CD4-positive, alpha-beta T cell treated with Interleukin-10 for 1 hour (primary cell): Measurements from ENCODE around the gene WNT7B.

Experiments
- DNase-seq: peaks from one replicate; pipeline ENCODE4 v3.0.0-alpha.2; 2020

Gene WNT7B

DNA sequence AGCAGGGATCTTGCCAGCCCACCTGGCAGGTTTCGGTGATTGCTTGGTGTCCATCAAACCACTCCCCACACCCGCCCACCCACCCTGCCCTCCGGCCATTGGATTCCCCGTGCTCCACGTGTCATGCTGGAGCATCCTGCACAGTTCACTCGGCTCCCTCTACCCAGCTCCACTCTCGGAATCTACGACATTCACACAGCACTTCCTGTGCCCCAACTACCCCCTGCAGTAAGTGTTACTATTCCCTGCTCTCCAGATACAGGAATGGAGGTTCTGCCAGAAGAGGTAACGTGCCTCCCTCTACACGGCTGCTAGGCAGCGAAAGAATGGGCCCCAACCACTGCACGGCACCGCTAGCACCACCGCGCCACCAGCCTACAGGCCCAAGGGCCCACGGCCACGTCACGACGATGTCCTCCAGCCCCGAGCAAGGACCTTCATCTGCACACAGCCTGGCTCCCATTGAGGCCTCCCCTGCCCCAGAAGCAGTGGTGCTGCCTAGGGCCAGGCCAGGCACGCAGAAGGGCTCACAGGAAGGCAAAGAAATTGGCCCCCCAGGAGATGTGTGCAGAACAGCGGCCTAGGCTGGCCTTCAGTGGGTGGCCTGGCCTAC lies 27.6 kb downstream of the WNT7B start:
- DNase-seq: no peak

DNA sequence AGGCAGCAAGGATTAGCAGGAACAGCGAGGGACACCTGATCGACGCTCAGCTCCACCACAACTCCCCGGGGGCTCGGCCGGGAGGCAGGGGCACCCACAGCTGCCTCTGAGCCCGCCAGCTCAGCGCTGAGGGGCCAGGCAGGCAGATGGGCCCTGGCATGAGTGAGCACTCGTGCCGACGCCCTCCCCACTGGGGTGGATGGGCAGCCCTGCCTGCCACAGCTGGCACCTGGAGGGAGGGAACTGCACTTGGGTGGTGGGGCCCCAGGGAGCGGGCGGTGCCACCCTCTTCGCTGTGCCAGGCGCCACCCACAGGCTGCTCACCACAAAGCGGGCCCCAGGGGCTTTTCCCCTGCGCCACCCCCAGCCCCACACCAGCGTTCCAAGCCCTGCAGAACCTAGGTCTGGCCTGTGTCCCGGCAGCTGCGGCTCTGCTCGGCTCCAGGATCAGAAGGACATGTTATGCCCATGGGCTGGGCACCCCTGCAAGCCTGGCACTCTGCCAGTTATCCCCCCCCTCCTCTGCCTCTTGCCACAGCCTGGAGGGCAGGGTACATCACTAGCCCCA lies 28.8 kb downstream of the WNT7B start:
- no peak for DNase-seq

DNA sequence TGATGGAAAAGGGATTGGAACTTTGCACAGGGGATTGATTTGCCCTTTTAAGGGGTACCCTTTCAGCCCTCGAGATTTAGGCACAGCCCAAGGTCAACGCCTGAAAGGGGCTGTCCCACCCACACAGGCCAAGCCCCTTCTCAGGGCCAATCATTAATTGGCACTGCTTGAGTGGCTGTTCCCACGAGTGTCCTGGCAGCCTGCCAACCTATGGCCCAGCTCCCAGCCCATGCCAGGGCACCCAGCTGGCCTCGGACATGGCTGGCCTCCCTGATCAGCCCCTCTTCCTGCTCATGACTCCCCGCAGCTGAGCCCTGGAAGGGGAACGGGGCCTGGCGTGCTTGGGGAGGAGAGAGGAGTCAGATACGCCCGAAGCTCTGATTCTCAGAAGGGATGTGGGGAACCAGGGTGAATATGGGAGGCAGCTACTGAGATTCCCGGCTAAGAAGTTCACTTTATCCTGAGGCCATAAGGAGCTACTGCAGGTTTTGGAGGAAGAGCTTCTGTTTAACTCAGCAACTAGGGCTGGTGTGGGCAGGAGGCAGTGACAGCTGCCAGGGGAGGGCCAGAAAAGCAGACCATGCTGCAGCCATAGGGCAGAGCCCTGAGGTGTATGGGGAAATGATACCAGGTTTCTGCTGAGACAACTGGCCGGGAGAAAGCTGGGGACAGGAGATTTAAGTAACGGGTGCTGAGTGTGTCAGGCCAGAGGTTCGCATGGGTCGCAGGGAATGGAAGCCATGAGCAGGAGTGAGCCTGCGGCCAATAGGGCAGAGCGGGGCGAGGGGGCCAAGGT lies 30.0 kb downstream of the WNT7B start:
- no peak for DNase-seq

DNA sequence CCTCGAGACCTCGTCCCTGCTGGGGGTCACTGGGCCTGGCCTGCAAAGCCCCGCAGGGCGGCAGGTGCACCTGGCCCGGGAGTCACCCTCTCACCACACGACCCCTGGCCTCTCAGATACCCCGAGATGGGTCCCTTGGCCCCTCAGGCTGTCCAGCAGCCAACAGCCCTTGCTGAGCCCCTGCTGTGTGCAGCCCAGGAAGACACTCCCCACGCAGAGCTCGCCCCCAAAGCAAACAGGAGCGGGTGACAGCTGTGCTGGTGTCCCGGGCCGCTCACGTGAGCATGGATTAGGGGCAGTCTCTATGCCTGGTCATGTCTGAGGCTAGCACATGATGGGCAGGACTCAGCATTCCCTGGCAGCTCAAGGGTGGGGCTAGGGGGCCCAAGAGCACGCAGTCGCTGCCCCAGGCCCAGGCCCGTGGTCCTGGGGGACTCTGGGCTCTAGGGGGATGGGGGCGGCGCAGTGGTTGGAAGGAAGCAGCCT lies 31.3 kb downstream of the WNT7B start:
- no peak for DNase-seq

DNA sequence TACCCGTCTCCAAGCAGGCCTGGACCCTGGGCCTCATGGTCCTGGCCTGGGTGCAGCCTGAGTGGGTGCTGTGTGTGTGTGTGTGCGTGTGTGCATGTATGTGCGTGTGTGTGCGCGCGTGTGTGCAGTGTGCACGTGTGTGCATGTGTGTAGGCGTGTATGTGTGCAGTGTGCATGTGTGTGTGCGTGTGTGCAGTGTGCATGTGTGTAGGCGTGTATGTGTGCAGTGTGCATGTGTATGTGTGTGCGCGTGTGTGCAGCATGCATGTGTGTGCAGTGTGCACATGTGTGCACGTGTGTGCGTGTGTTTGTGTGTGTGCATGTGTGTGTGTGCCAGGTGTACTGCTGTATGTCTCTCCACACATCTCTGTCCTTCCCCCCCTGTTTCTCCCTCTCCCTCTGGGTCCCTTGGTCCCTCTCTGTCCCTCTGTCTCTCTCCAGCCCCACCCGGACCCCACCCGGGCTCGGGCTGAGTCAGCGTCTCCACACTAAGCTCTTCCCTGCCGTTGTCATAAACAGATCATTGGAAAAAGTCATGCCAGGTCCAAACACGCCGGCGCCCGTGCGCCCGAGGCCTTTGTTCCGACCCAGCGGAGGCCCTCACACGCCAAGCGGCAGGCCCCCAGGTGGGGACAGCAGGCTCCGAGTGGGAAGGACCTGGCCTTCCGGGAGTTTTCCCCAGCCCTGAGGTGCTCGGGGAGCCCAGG lies 34.0 kb downstream of the WNT7B start:
- DNase-seq: no peak

DNA sequence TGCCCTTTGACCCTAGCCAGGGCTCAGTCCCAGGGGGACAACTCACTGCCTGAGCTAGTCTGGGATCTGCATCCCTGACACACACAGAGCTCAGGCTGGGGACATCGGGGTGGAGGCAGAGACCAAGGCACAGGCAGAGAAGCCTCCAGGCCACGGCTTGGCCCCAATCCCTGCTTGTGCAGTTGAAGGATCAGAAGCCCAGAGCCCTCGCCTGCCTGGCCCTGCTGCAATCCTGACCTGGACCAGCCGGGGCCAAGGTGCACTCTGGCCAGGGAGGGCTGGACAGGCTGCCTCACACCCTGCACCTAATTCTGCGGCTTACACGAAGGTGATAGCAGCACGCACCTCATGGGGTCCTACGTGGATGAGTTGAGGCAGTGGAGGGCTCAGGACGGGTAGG lies 34.6 kb downstream of the WNT7B start:
- DNase-seq: no peak

DNA sequence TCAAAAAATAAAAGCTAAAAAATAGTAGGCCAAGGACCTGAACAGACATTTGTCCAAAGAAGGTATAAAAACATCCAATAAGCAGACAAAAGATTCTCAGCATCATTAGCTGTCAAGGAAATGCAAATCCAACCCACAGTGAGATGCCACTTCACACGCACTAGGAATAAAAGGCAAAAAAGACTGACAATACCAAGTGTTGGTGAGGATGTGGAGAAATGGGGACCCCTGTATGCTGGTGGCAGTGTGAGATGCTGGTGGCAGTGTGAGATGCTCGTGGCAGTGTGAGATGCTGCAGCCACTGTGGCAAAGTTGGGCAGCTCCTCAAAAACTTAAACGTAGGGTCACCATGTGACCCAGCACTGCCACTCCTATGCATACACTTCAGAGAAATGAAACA lies 38.0 kb downstream of the WNT7B start:
- no peak for DNase-seq

DNA sequence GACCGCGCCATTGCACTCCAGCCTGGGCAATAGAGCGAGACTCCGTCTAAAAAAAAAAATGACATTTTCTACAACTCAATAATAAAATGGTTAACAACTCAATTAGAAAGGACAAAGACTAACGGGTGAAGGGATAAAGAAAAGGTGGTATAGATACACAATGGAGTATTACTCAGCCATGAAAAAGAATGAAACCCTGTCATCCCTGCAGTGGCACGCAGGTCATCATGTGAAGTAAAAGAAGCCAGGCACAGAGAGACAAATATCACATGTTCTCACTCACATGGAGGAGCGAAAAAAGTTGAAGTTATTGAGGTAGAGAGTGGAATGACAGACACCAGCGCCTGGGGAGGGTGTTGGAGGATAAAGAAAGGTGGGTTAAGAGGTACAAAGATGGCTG lies 39.0 kb downstream of the WNT7B start:
- DNase-seq: no peak

DNA sequence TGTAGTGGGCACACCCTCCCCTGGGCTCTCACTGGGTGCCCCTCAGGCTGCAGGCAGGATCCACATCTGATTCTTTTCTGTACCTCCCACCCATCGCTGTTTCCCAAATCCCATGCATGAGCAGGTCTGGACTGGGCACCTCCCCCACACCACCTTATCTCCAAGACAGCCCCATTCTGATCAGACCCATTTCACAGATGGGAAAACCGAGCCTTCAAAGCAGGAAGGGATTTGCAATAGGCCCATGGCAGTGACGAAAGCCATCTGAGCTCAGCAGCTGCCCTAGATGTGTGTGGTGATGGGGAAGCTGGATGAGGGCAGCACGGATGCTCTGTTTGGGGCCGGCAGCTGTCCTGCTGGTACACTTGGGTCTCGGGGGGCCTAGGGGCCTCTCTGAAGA lies 41.4 kb downstream of the WNT7B start:
- no peak for DNase-seq

DNA sequence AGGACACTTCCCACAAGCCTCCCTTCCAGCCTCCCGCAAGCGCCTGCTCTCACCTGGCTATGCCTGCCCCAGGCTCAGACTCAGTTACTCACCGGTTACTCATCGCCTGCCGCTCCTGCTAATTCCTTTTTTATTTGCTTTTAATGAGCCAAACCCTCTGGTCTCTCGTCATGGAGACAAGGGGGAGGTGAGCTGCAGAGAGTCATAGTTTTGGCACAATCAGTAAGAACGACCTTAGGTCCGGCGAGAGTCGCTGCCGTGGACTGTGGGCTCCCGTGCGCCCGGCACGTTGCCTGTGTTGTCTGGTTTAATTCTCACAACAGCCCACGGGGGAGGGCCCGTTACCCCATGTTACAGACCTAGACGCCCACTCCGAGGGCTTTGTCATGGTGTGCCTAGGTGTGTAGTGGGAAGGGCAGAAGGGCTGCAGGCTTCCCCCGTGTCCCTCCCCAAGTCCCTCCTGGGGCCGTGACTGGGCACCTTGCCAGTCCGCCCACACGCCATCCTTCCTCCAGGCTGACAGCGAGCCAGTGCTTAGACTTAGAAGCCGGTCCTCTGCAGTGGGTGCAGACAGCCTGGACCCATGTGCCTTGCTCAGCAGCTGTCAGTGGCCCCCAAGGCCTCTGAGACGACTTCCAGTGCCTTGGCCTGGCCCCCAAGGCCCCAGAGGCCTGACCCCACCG lies 42.2 kb downstream of the WNT7B start:
- no peak for DNase-seq

DNA sequence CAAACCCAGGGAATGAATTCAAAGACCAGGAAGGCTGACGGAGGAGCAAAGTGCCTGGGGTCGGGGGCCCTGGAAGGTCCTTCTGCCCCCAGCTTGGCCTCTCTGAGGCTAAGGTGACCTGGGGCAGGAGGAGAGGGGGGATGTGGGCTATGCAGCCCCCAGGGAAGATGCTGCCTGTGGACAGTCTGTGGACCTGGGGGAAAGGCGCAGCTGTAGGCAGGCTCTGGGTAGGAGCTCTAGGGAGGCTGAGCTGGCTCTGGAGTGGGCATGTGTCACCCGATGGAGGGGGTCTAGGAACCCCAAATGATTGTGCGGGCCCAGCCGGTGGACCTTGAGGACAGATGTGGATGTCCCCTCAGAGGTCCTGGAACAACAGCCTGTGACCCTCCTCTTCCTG lies 42.8 kb downstream of the WNT7B start:
- no peak for DNase-seq

DNA sequence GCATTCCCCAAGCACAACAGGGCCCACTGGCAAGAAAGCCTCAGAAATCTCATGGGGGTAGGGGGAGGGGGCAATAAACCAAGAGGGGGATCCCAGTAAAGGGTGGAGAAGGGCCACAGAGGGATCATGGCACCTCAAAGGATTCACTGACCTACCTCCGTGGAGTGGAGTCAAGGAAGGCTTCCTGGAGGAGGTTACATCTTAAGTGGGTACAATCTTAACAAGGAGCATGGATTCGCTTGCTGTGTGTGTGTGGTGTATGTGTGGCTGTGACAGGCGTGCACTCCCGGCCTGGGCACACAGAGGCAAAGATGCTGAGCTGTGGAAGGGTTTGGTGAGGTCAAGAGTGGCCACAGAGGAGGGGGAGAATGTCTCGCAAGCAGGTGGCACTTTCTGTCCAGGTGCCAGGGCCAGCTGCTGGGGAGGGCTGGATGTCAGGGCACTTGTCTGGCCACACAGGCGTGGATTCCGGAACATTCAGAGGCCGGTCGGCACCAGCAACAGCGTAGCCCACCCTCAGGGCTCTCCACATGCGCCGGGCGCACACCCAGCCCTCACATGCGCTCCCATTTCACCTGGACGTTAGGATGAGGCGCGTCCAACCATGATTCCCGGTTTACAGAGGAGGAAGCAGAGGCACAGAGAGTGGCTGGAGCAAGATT lies 43.3 kb downstream of the WNT7B start:
- DNase-seq: no peak

DNA sequence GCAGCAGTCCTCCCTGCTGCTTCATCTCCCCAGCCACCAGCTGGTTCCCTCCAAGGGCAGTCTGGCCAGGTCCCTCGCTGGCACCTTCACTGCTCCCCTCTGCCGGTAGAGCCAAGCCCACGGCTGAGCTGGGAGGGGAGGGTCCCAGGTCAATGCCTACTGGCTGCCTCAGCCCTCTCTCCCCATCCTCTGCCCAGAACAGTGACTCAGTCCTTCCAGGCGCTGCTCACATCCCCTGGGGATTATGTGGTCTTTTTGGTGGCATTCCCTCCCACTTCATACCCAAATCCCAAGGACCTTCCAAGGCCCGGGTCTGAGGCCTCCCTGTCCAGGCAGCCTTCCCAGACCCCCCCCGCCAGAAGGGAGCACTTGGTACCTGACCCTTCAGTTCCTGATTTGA lies 44.9 kb downstream of the WNT7B start:
- DNase-seq: no peak

DNA sequence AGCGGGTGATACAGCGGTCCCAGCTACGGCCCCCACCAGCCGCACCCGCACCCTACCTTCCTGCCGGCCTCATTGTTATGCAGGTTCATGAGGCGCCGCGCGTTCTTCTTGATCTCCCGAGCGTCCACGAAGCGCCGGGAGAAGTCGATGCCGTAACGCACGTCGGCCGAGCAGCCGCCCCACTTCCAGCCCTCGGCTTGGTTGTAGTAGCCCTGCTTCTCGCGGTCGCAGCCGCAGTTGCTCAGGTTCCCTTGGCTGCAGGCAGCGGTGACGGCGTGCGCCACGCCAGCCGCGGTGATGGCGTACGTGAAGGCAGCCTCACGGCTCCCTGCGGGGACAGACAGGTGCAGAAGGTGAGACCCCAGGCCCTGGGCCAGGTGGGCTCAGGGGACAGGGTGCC lies 45.9 kb downstream of the WNT7B start:
- DNase-seq: no peak

DNA sequence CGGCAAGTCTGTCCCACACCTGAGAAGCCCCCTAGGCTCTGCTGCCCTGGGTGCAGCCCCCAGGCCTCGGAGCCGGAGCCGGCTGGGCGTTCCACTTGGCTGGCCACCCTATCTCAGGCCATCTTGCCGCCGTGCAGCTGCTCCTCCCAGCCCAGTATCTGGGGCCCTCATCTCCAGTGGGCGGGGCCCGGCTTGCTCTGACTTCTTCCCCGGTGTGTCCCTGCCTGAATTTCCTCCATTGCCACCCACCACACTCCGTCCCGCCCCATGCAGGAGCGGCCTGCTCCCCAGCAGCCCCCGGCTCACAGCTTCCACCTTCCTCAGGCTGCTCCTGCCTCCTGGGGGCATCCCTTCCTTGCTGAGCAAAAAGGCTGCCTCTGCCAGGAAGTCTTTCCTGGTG lies 46.6 kb downstream of the WNT7B start:
- no peak for DNase-seq

DNA sequence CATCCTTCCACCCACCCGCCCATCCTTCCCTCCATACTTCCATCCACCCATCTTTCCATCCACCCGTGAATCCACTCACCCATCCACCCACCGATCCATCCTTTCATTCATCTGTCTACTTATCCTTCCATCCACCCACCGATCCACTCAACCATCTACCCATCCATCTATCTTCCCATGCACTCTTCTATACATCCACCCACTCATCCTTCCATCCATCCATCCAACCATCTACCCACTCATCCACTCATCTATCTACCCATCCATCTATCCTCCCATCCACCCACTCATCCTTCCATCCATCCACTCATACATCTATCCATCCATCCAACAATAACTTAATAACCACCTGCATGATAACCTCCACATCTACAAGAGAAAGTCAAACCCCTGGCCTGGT lies 47.3 kb downstream of the WNT7B start:
- DNase-seq: no peak

DNA sequence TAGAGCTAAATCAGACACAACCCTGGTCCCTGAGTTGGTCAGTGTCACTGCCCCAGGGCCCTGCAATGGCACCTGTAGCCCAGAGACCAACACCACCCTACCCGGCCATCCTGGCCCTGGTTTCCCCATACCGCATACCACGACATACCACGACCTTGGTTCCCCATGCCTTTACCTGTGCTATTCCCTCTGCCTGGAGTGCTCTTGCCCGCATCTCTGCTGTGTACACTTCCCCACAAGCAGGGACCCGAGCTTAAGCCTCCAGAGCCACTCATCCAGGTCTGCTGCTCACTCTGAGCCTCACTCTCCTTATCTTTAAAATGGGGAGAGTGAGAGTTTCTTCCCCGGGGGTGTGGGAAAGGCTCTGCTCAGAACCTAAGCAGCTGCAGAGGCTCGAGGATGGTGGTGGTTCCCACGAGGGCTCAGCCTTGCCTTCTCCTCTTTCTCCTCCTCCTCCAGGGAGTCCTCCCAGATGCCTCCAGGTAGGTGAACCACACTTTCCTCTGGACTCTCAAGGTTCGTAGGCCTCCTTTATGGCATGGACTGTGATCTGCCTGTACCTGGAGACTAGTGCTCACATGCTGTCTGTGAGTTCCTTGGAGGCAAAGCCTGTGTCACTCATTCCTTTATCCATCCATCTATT lies 48.1 kb downstream of the WNT7B start:
- no peak for DNase-seq

DNA sequence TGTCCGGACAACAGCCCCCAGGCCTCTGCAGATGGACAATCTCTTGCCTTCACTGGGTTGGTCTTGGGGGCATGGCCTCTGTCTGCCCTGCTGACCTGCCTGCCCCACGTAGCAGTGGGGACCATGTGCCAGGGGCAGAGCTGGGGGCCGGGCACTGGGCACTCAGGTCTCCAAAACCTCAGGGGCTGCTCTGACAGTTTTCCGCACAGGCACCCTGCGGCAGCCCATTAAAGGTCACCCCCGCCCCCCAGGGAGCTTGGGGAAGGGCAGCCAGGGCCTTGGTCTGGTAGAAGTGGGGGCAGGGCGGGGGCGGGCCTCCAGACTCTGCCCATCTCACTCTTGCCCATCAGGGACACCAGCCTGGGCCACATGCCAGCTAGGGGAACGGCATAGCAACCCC lies 49.9 kb downstream of the WNT7B start:
- no peak for DNase-seq

DNA sequence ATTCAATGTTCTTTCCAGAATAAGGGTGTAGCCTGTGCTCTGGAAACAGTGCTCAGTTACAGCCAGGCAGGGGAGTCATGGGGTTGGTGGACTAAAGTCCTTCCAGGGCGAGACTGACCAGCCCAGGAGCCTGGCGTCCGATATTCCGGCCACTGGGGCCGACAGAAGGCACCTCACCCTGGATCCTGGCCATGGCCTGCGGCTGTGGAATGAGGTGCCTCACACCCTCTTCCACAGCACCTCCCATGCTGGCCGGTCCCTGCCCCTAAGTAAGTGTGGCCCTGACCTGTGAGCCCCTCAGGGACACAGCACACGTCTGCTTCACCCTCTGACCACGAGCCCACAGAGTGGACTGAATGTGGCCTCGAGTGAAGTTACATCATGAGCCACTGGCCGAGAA lies 50.5 kb downstream of the WNT7B start:
- DNase-seq: no peak

DNA sequence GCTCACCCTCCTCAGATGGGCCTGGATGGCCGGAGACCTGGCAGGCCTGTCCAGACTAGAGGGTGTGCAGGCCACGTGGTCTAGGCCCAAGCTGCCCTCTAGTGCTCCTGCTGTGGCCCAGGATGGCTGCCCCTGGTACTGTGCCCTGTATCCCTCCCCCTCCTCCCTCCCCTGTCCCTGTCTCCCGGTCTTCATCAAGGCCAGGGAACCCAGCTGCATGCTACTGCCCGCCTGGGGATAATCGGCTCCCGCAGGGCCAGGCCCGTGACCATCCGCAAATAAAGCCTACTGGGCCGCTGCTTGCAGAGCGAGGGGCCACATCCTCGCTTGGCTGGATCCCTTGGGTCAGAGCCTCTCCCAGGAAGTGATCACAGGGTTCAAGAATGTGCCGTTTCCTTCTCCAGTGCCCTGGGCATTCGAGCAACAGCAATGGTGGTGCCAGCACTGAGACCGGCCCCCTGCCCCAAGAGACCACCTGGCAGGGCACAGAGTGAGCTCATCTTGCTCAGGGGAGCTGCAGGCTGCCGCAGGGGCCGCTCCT lies 51.1 kb downstream of the WNT7B start:
- no peak for DNase-seq

DNA sequence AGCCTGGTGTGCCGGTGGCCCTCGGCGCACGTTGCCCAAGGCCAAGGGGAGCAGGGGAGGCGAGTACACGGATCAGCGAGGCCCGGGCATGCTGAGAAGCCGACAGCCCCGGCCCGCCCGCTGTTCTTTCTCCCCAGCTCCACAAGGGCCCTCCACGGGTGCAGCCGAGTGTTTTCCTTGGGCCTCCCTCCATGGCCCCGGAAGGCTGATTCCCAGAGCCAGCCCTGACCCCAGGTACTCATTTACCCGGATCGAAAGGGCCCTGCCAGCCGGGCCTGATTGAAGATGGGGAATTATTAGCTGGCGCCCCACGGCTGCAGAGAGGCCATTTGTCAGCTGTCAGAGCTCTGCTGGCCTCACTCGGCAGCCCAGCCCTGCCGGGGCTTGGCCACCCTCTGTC lies 53.1 kb downstream of the WNT7B start:
- DNase-seq: no peak

DNA sequence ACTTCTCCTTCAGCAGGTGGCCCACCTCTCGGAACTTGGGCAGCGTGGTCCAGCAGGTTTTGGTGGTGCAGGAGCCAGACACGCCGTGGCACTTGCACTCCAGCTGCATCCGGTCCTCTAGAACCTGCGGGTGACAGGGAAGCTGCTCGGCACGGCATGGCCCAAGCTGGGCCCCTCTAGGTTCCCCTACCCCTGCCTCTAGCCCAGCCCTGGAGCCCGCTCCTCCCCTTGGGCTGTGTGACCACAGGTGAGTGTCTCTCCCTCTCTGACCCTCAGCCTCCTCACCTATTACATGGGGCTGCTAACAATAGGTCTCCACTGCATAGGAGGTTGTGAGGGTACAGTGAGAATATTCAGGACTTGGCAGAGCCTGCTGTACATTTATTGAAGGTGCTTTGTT lies 53.8 kb downstream of the WNT7B start:
- DNase-seq: no peak
